Embryonic facial prominence (tissue), 1 donor: Measurements from ENCODE around the gene OR2V2.
"Not testable (repeated sequence)": the region's sequence is repeated elsewhere in the genome, so short reads cannot be mapped to it uniquely, and the experiment has no call there.

Experiments used
- DNase-seq: peaks from one replicate; pipeline ENCODE4 v3.0.0-alpha.2; 2016; ENCODE audit errors: extremely low spot score

OR2V2 gene

GRCh38 chr5:181146927-181147636 is at the start of gene OR2V2:
Gene OR2V2, plus strand, starts transcription at chr5:181147586. Its CDS starts 7,357 bp downstream, at chr5:181154943.
- not testable (repeated sequence) for DNase-seq

- not testable (repeated sequence) for DNase-seq
Measured at GRCh38 chr5:181097759-181098491, 49.5 kb upstream of the OR2V2 start.

- DNase-seq: no peak
Measured at GRCh38 chr5:181098762-181099601, 48.4 kb upstream of the OR2V2 start.

- no peak for DNase-seq
Measured at GRCh38 chr5:181099602-181100086, 47.7 kb upstream of the OR2V2 start.

GRCh38 chr5:181100121-181100875 is 47.1 kb upstream of the OR2V2 start:
- DNase-seq: no peak

GRCh38 chr5:181101030-181101641 is 46.2 kb upstream of the OR2V2 start:
- not testable (repeated sequence) for DNase-seq

GRCh38 chr5:181101930-181102674 is 45.3 kb upstream of the OR2V2 start:
- DNase-seq: not testable (repeated sequence)

- not testable (repeated sequence) for DNase-seq
Measured at GRCh38 chr5:181104259-181104568, 43.2 kb upstream of the OR2V2 start.

- DNase-seq: not testable (repeated sequence)
Measured at GRCh38 chr5:181104606-181105390, 42.6 kb upstream of the OR2V2 start.

- no peak for DNase-seq
Measured at GRCh38 chr5:181105391-181106025, 41.9 kb upstream of the OR2V2 start.

- DNase-seq: no peak
Measured at GRCh38 chr5:181107699-181108098, 39.7 kb upstream of the OR2V2 start.

- DNase-seq: no peak
Measured at GRCh38 chr5:181108578-181109165, 38.7 kb upstream of the OR2V2 start.

GRCh38 chr5:181109489-181110013 is 37.8 kb upstream of the OR2V2 start:
- DNase-seq: no peak

GRCh38 chr5:181111010-181111409 is 36.4 kb upstream of the OR2V2 start:
- no peak for DNase-seq

GRCh38 chr5:181112476-181112875 is 34.9 kb upstream of the OR2V2 start:
- no peak for DNase-seq

GRCh38 chr5:181113572-181113971 is 33.8 kb upstream of the OR2V2 start:
- DNase-seq: not testable (repeated sequence)

- no peak for DNase-seq
Measured at GRCh38 chr5:181114284-181114843, 33.0 kb upstream of the OR2V2 start.
